DMS79 treated with DMSO at 0.1 percent for 48 hours (cell line): ENCODE measurements around the gene MAP7D2.

Experiments
- DNase-seq: peaks from one replicate; lab custom pipeline; 2025; lab: John Stamatoyannopoulos, UW

Gene MAP7D2

GRCh38 chrX:19966056-19966455 lies 150.7 kb downstream of the MAP7D2 start:
- DNase-seq = no peak

- DNase-seq = no peak
Measured at GRCh38 chrX:19964017-19964710, 152.5 kb downstream of the MAP7D2 start.

DNA sequence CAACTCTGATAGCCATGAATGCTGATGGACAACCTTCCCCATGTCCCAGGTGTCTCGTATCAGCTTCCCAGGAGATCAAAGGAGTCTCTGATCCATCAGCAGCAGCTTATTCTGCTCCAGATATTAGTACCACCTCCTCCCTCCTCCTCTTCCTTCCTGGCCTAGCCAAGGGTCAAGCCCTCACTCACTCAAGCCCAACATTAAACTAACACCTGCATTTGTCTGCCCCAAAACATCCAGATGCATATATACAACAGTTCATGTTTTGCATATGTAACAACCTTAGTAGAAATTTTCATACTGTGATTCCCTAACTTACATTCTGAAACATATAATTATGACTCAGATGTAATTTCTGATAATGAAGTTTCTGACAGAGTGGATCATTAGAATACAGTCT lies 155.8 kb downstream of the MAP7D2 start:
- DNase-seq = no peak

GRCh38 chrX:19958552-19959486 lies 157.9 kb downstream of the MAP7D2 start:
- DNase-seq = no peak

DNA sequence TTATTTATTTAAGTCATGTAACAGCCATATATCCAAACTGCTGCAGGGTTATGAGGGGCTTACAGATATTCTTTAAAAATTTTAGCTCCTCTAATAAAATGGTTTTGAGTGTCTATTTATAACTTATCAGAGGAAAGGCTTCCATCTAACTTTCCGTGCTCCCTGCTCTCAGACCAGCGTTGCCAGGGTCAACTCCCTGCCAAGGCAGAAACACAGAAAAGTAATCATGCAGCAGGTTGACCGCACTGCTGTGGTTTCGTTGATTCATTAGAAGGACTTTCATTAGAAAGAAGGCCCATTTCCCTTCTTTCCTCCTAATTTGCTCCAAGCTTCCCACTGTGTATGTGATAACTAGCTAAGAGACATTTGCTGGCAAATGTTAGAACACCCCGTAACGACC lies 159.8 kb downstream of the MAP7D2 start:
- DNase-seq = no peak
